NCI-H345 treated with DMSO at 0.1 percent for 48 hours (cell line): Measurements from ENCODE around the gene SH3BP1.
"Not testable (repeated sequence)": the region's sequence is repeated elsewhere in the genome, so short reads cannot be mapped to it uniquely, and the experiment has no call there.

Source experiments
- DNase-seq: peaks from one replicate; lab custom pipeline; 2025; ENCODE audit not compliant: unreplicated experiment; lab: John Stamatoyannopoulos, UW

Gene SH3BP1, protein sequence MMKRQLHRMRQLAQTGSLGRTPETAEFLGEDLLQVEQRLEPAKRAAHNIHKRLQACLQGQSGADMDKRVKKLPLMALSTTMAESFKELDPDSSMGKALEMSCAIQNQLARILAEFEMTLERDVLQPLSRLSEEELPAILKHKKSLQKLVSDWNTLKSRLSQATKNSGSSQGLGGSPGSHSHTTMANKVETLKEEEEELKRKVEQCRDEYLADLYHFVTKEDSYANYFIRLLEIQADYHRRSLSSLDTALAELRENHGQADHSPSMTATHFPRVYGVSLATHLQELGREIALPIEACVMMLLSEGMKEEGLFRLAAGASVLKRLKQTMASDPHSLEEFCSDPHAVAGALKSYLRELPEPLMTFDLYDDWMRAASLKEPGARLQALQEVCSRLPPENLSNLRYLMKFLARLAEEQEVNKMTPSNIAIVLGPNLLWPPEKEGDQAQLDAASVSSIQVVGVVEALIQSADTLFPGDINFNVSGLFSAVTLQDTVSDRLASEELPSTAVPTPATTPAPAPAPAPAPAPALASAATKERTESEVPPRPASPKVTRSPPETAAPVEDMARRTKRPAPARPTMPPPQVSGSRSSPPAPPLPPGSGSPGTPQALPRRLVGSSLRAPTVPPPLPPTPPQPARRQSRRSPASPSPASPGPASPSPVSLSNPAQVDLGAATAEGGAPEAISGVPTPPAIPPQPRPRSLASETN

DNA sequence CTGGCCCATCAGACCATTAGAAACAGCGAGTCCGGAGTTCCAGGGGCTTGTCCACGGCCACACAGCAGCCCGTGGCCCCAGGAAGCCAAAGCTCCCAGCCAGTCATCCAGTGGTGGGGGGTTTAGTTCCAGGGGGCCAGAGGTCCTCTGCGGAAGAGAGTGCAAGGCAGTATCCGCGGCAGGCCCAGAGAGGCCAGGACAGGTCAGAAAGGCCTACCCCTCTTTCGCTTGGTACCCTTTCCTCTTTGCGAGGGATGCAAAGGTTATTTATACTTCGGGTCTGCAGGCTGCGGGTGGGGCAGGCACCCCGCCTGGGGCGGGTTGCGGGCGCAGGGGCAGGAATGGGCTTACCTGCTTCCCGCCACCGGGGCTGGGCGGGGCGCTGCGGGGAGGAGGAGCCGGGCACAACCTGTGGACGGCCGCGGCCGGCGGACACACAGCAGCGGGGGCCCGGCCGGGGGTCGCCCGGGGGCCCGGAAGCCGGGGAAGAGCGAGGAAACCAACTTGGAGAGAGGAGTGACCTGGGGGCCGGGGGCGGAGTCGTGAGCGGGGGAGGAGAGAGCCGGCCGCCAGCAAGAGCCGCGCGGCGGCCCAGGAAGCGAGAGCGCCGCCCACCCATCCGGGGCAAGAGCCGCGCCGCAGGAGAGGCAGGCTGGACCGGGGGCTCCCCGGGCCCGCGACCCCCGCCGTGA is at the start of gene SH3BP1:
Gene SH3BP1 (plus strand): TSS at position 600 of the 691 bp plus-strand sequence. CDS start 119 bp downstream, outside the sequence.
- DNase-seq, result no peak

DNA sequence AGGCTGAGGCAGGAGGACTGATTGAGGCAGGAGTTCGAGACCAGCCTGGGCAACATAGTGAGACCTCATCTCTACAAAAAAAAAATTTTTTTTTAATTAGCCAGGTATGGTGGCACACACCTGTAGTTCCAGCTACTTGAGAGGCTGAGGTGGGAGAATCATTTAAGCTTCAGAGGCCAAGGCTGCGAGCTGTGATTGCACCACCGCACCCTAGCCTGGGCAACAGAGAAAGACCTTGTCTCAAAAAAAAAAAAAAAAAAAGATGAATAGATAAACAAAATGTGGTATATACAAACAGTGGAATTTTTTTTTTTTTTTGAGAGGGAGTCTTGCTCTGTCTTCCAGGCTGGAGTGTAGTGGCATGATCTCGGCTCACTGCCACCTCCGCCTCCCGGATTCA is 48.4 kb upstream of the SH3BP1 start:
- not testable (repeated sequence) for DNase-seq

DNA sequence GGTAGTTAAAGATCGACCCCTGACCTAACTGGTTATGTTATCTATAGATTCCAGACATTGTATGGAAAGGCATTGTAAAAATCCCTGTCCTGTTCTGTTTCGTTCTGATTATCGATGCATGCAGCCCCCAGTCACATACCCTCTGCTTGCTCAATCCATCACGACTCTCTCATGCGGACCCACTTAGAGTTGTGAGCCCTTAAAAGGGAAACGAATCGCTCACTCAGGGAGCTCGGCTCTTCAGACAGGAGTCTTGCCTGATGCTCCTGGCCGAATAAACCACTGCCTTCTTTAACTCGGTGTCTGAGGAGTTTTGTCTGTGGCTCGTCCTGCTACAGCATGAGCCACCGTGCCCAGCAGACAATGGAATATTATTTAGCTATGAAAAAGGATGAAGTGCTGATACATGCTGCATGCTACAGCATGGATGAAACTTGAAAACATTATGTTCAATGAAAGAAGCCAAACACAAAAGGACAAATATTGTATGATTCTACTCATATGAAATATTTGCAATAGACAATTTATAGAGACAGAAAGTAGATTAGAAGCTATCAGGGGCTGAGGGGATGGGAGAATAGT is 47.6 kb upstream of the SH3BP1 start:
- DNase-seq, result no peak

DNA sequence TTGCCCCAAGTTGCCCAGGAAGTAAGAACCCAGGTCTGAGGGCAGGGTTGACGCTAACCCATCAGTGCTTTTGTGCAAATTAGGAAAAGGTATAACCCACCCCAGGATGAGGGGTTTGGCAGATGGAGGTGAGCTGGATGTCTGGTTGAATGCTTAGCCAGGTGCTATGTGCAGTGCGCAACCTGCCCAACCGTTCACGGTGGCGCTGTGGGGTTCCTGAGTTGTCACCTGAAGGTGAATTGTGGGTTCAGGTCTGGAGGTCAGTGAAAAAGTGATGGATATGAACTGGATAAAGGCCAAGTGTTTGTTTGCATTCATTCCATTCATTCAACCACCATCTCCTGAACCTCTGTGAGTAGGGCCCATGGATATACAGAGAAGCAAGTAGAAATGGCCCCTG is 45.2 kb upstream of the SH3BP1 start:
- DNase-seq, result no peak

DNA sequence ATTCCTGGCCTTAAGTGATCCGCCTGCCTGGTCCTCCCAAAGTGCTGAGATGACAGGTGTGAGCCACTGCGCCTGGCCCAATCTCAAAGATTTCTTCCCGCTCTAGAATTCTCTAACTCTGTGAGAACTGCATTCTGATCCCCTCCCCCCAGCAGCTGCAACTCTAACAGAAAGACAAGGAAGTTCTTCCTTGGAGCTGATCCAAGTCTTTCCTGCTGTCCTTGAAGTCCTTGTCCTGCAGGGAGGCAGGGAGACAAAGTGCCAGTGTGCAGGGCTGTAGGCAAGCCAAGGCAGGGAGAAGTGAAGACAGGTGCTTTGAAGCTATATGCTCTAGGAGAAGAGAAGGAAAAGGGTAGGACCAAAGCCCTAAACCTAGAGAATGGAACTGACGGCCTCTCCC is 40.3 kb upstream of the SH3BP1 start:
- DNase-seq, result no peak

DNA sequence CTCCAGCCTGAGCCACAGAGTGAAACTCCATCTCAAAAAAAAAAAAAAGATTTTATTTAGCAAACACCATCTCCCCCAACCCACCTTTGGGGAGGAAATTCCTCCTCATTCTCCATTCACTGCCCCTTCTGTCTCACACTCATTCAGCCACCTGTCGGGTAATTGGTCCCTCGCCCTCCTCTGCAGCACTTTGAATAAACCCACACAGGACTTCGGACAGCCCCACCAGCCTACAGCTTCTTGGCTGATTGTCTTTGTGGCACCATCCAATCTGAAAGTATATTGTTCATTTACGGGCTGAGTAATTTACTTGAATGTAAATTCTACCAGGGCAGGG is 38.3 kb upstream of the SH3BP1 start:
- DNase-seq, result no peak

GRCh38 chr22:37601540-37602442 is 37.7 kb upstream of the SH3BP1 start:
- no peak for DNase-seq

- not testable (repeated sequence) for DNase-seq
Measured at GRCh38 chr22:37602546-37603277, 36.8 kb upstream of the SH3BP1 start.

GRCh38 chr22:37604074-37604473 is 35.4 kb upstream of the SH3BP1 start:
- no peak for DNase-seq

GRCh38 chr22:37604875-37605274 is 34.6 kb upstream of the SH3BP1 start:
- DNase-seq, result no peak

GRCh38 chr22:37607010-37607934 is 32.2 kb upstream of the SH3BP1 start:
- DNase-seq, result peak; percentile 72

GRCh38 chr22:37607935-37608476 is 31.5 kb upstream of the SH3BP1 start:
- DNase-seq, result peak; percentile 26

- DNase-seq, result peak; percentile 89
Measured at GRCh38 chr22:37608477-37609239, 30.8 kb upstream of the SH3BP1 start, which contains the start of gene GGA1. GGA1 (plus strand) TSS chr22:37608834; CDS start chr22:37608861, 27 bp downstream.

GRCh38 chr22:37609240-37610152 is 30.0 kb upstream of the SH3BP1 start:
- DNase-seq, result no peak

GRCh38 chr22:37610153-37610475 is 29.4 kb upstream of the SH3BP1 start:
- DNase-seq, result not testable (repeated sequence)

DNA sequence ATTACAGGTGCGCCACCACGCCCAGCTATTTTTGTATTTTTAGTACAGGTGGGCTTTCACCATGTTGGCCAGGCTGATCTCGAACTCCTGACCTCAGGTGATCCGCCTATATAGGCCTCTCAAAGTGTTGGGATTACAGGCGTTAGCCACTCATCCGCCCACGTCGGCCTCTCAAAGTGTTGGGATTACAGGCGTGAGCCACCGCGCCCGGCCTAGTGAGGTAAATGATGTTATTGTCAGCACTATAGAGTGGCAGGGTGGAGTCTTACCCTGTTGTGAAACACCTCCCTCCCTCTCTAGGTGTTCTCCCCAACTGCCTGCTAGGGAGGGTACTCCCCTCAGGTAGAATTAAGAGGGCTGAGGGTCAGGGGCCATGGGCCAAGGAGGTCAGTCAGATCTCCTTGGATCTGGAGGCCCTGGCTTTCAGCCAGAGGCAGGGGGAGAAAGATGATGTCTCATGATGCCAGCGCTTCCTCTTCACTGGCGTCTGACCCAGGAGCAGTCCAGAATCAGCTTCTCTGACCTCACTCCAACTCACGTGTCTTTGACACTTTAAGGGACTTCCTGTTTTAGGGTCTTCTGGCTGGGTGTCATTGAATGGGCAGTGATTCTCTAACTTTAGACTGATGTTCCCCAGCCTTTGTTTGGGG is 28.9 kb upstream of the SH3BP1 start:
- DNase-seq, result no peak
